ACC112 (cell line): Measurements from ENCODE around the gene NRP1.

Source experiments
- H2AFZ ChIP-seq: fragments of 200-600 bp; sonication (generic); one replicate; pipeline ENCODE4 v1.6.0; 2017; ENCODE audit warnings: antibody characterized with exemption, low read length; ENCODE audit not compliant: unreplicated experiment
- H3K27ac ChIP-seq: fragments of 200-600 bp; sonication (generic); 2 replicates; pipeline ENCODE4 v1.5.1; 2014; ENCODE audit warnings: low read depth, mild to moderate bottlenecking, antibody characterized with exemption, low read length, moderate library complexity
- H3K27me3 ChIP-seq: fragments of 200-600 bp; sonication (generic); 2 replicates; pipeline ENCODE4 v1.6.1; 2014; ENCODE audit warnings: mild to moderate bottlenecking, antibody characterized with exemption, low read length, moderate library complexity, mixed read lengths; ENCODE audit not compliant: insufficient read depth
- H3K36me3 ChIP-seq: fragments of 200-600 bp; sonication (generic); 2 replicates; pipeline ENCODE4 v1.6.1; 2016; ENCODE audit warnings: mild to moderate bottlenecking, antibody characterized with exemption, low read length, moderate library complexity, mixed read lengths; ENCODE audit not compliant: insufficient read depth
- H3K4me1 ChIP-seq: fragments of 200-600 bp; sonication (generic); one replicate; pipeline ENCODE4 v1.6.1; 2016; ENCODE audit warnings: low read length, mixed read lengths; ENCODE audit not compliant: insufficient read depth, unreplicated experiment, control insufficient read depth
- H3K4me3 ChIP-seq: fragments of 200-600 bp; sonication (generic); 2 replicates; pipeline ENCODE4 v1.5.1; 2014; ENCODE audit warnings: mild to moderate bottlenecking, low read depth, low read length
- H3K79me2 ChIP-seq: fragments of 200-600 bp; sonication (generic); one replicate; pipeline ENCODE4 v1.6.0; 2016; ENCODE audit warnings: low read length; ENCODE audit not compliant: control insufficient read depth, unreplicated experiment, insufficient read depth

NRP1 gene

DNA sequence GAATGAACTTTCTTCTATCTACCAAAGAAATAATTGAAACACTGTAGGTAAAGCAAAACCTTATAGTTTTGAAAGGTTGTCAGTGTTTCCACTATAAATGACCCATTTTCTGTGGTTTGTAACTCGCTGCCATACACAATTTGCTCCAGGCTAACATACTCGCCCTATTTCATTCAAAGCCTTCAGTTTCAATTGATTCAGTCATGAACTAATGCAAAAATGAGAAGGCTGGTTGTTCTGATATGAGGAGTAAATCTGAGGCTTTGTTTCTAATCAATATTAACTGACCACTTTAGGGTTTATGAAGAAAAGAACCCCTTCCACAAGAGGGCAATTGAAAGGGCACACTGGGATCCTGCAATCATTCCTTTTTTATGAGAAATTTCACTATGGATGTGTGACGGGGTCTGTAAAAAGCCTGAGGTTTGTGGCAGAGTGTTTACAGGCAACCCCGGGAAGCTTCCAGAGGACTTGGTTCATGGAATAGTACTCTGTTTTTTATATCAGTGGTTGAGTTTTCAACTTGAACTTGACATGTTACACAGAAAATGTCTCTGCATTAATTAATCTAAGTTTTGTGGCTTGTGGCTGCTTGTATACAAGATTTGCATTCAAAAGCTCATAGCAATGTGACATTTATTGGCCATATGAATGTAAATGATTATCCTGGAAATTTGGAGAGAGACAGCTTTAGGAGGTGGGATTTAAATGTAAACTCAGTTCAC is 133.2 kb downstream of the NRP1 start:
- H3K4me3 ChIP-seq, result no peak overlapping the region
- 0 out of 2 replicates have a peak overlapping the region, but pooled peaks have one; percentile 3 for H3K27ac ChIP-seq
- H2AFZ ChIP-seq, result no peak overlapping the region
- H3K4me1 ChIP-seq, result peaks cover 14% of the 10 kb centered on the region
- peaks cover 73% of the 10 kb centered on the region for H3K36me3 ChIP-seq
- no peaks in the 10 kb centered on the region for H3K79me2 ChIP-seq
- H3K27me3 ChIP-seq, result no peaks in the 10 kb centered on the region

- Histone ChIP-seq H3K27me3 (no peaks in the 10 kb centered on the region), H3K79me2 (no peaks in the 10 kb centered on the region), H3K27ac (no peak overlapping the region), H3K36me3 (peaks cover 70% of the 10 kb centered on the region), H3K4me1 (peaks cover 28% of the 10 kb centered on the region), H2AFZ (no peak overlapping the region), H3K4me3 (no peak overlapping the region)
Observed at GRCh38 chr10:33199731-33200232, 134.7 kb downstream of the NRP1 start.

- peaks cover 65% of the 10 kb centered on the region for H3K36me3 ChIP-seq
- H3K27me3 ChIP-seq, result no peaks in the 10 kb centered on the region
- peaks cover 40% of the 10 kb centered on the region for H3K4me1 ChIP-seq
- H3K79me2 ChIP-seq, result no peaks in the 10 kb centered on the region
- no peak overlapping the region for H3K27ac ChIP-seq
- H2AFZ ChIP-seq, result no peak overlapping the region
- H3K4me3 ChIP-seq, result no peak overlapping the region
Observed at GRCh38 chr10:33198610-33199009, 135.9 kb downstream of the NRP1 start.

GRCh38 chr10:33196710-33197491 is 137.6 kb downstream of the NRP1 start:
- Histone ChIP-seq H3K27me3 (no peaks in the 10 kb centered on the region), H3K4me1 (peaks cover 47% of the 10 kb centered on the region), H3K36me3 (peaks cover 62% of the 10 kb centered on the region), H2AFZ (no peak overlapping the region), H3K79me2 (no peaks in the 10 kb centered on the region), H3K4me3 (no peak overlapping the region), H3K27ac (peak overlapping the region; percentile 97; the same call in 1 of the 2 replicates)

DNA sequence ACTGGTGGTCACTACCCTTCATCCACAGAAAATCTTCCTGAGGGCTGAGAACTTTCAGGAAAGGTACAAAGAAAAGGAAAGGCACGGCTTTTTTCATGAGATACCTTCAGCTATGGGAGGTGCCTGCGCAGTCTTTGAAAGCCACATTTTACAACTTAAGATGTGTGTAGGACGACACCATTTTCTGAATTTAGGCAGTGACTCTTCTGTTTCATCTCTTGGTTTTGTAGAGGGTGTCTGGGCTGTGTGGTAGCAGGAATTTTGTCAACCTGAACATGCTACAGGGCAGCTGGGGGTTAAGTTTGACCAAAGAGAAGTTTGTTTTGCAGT is 138.1 kb downstream of the NRP1 start:
- H3K4me1 ChIP-seq, result peaks cover 47% of the 10 kb centered on the region
- H2AFZ ChIP-seq, result no peak overlapping the region
- peak overlapping the region; percentile 97 for H3K27ac ChIP-seq
- no peaks in the 10 kb centered on the region for H3K27me3 ChIP-seq
- no peaks in the 10 kb centered on the region for H3K79me2 ChIP-seq
- H3K4me3 ChIP-seq, result no peak overlapping the region
- H3K36me3 ChIP-seq, result peaks cover 57% of the 10 kb centered on the region

DNA sequence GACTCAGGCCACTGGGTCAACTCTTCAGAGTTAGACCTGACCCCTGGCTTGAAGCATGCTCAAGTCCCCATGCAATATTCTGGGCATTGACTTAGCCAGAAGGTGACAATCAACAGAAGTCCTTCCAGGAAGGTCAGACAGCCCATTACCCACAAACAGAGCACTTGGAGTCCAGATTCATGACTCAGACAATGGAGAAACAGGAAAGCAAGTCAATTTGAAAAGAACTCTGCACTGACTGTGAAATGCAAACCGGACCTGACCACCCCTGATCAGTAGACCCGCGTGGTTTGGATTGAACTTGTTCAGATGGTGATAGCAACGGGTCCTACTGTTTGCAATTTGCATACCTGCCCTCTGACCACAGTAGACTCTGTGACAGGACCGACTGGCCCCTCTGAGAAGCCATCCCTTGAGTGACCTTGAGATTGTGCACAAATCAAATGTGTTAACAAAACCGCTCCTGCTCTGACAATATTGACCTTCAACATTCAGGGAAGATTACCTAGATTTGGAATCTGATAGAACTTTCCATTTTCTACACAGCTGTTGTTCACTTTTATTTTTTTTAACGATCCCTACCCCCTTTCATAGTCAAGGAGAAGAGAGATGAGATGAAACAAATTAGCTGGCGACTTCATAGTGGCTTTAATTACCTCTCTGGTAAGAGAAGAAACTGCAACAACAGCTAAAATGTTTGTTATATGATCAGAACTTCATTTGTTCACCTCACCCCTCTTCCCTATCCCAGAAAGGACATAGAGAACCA is 138.7 kb downstream of the NRP1 start:
- Histone ChIP-seq H3K27me3 (no peaks in the 10 kb centered on the region), H3K4me3 (no peak overlapping the region), H3K79me2 (no peaks in the 10 kb centered on the region), H2AFZ (no peak overlapping the region), H3K4me1 (peaks cover 47% of the 10 kb centered on the region), H3K27ac (peak overlapping the region; percentile 97), H3K36me3 (peaks cover 52% of the 10 kb centered on the region)

- H3K36me3 ChIP-seq, result peaks cover 47% of the 10 kb centered on the region
- no peak overlapping the region for H2AFZ ChIP-seq
- peak overlapping the region; percentile 97 for H3K27ac ChIP-seq
- H3K4me3 ChIP-seq, result peak overlapping the region; percentile 33; the same call in 1 of the 2 replicates
- H3K79me2 ChIP-seq, result no peaks in the 10 kb centered on the region
- peaks cover 47% of the 10 kb centered on the region for H3K4me1 ChIP-seq
- H3K27me3 ChIP-seq, result no peaks in the 10 kb centered on the region
Observed at GRCh38 chr10:33193701-33194521, 140.6 kb downstream of the NRP1 start.

- Histone ChIP-seq H3K27ac (peak overlapping the region; percentile 97), H3K27me3 (no peaks in the 10 kb centered on the region), H3K4me1 (peaks cover 47% of the 10 kb centered on the region), H3K36me3 (peaks cover 47% of the 10 kb centered on the region), H3K4me3 (0 out of 2 replicates have a peak overlapping the region, but pooled peaks have one; percentile 33), H2AFZ (no peak overlapping the region), H3K79me2 (no peaks in the 10 kb centered on the region)
Observed at GRCh38 chr10:33193057-33193700, 141.3 kb downstream of the NRP1 start.

- H3K27me3 ChIP-seq, result no peaks in the 10 kb centered on the region
- H2AFZ ChIP-seq, result no peak overlapping the region
- peaks cover 47% of the 10 kb centered on the region for H3K36me3 ChIP-seq
- H3K27ac ChIP-seq, result no peak overlapping the region
- no peak overlapping the region for H3K4me3 ChIP-seq
- H3K79me2 ChIP-seq, result no peaks in the 10 kb centered on the region
- H3K4me1 ChIP-seq, result peaks cover 43% of the 10 kb centered on the region
Observed at GRCh38 chr10:33192190-33192589, 142.3 kb downstream of the NRP1 start.
